OCI-LY1 (cell line): ENCODE data around the gene HBP1.

Experiments
- H2AFZ ChIP-seq: fragments of 200-600 bp; sonication (generic), shearing (Covaris generic); 2 replicates; pipeline ENCODE4 v1.6.0; 2014; ENCODE audit warnings: antibody characterized with exemption, mild to moderate bottlenecking, low read length
- H3F3A ChIP-seq: fragments of 200-600 bp; sonication (generic), shearing (Covaris generic); 2 replicates; pipeline ENCODE4 v1.6.0; 2014; ENCODE audit warnings: mild to moderate bottlenecking, antibody characterized with exemption, low read length, moderate library complexity; ENCODE audit not compliant: insufficient read depth
- H3K27ac ChIP-seq: fragments of 200-600 bp; sonication (generic); 2 replicates; pipeline ENCODE4 v1.5.1; 2014; ENCODE audit warnings: low read length, mixed run types, mild to moderate bottlenecking, low read depth; ENCODE audit not compliant: poor library complexity, severe bottlenecking
- H3K27me3 ChIP-seq: fragments of 200-600 bp; sonication (generic); 2 replicates; pipeline ENCODE4 v1.6.0; 2014; ENCODE audit warnings: antibody characterized with exemption, mild to moderate bottlenecking, low read length, moderate library complexity; ENCODE audit not compliant: insufficient read depth
- H3K36me3 ChIP-seq: fragments of 200-600 bp; sonication (generic); 2 replicates; pipeline ENCODE4 v1.6.1; 2014; ENCODE audit warnings: mild to moderate bottlenecking, antibody characterized with exemption, low read length, moderate library complexity, mixed read lengths; ENCODE audit not compliant: insufficient read depth
- H3K4me1 ChIP-seq: fragments of 200-600 bp; sonication (generic); 2 replicates; pipeline ENCODE4 v1.5.1; 2014; ENCODE audit warnings: mild to moderate bottlenecking, low read length, moderate library complexity; ENCODE audit not compliant: insufficient read depth, severe bottlenecking
- H3K4me2 ChIP-seq: fragments of 200-600 bp; sonication (generic), shearing (Covaris generic); 2 replicates; pipeline ENCODE4 v1.6.1; 2014; ENCODE audit warnings: low read length
- H3K4me3 ChIP-seq: fragments of 200-600 bp; sonication (generic); 2 replicates; pipeline ENCODE4 v1.5.1; 2014; ENCODE audit warnings: low read length, low read depth, mild to moderate bottlenecking, mixed read lengths; ENCODE audit not compliant: poor library complexity, severe bottlenecking
- H3K79me2 ChIP-seq: fragments of 200-600 bp; shearing (Covaris generic); 2 replicates; pipeline ENCODE4 v1.6.1; 2016; ENCODE audit warnings: mixed run types, low read length, mixed read lengths; ENCODE audit not compliant: insufficient read depth
- H3K9ac ChIP-seq: fragments of 200-600 bp; sonication (generic), shearing (Covaris generic); 2 replicates; pipeline ENCODE4 v1.6.1; 2014; ENCODE audit warnings: mild to moderate bottlenecking, low read length, mixed read lengths
- H3K9me2 ChIP-seq: fragments of 200-600 bp; sonication (generic), shearing (Covaris generic); 2 replicates; pipeline ENCODE4 v1.6.1; 2014; ENCODE audit warnings: low read depth, mild to moderate bottlenecking, low read length, mixed read lengths
- H3K9me3 ChIP-seq: fragments of 200-600 bp; shearing (Covaris generic); 2 replicates; pipeline ENCODE4 v1.6.1; 2014; ENCODE audit warnings: low read length, mixed read lengths
- H4K20me1 ChIP-seq: fragments of 200-600 bp; sonication (generic), shearing (Covaris generic); 2 replicates; pipeline ENCODE4 v1.6.0; 2016; ENCODE audit warnings: mild to moderate bottlenecking, low read length; ENCODE audit not compliant: insufficient read depth
- EZH2 ChIP-seq: fragments of 200-600 bp; sonication (generic), shearing (Covaris generic); IDR thresholded peaks from 2 replicates; pipeline ENCODE4 v1.8.0; 2017; ENCODE audit warnings: borderline replicate concordance, mixed run types, mild to moderate bottlenecking, antibody characterized with exemption, low read length, moderate library complexity, mixed read lengths
- TF ChIP-seq, protein P1 (sequence below): fragments of 200-600 bp; sonication (generic), shearing (Covaris generic); IDR thresholded peaks from 2 replicates; pipeline ENCODE4 v1.5.1; 2017; ENCODE audit warnings: mild to moderate bottlenecking, antibody characterized with exemption, low read length, moderate library complexity, mixed read lengths

The HBP1 gene

DNA sequence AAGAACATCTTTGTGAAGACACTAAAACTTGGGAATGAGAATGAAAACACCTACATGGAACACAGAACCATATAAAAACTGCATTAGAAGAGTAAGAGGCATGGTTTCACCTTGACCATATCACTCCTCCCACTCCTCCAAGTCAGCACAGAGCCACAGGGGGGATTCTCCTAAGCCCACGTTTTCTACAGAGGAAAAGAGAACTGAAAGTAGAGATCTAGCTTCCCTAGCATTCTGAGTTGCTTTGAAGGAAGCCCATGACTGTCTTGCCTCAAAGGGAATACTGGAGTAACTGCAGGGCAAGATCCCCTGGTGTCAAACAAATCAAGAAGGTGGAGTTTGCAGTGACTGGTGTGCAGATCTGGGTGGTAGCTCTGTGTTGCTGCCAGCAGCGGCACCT lies 43.9 kb downstream of the HBP1 start:
- Histone ChIP-seq H3K27ac (no peak overlapping the region), H3K4me1 (peaks cover 4% of the 10 kb centered on the region), H3K9me3 (peaks cover 6% of the 10 kb centered on the region), H3K27me3 (no peaks in the 10 kb centered on the region), H3K4me2 (no peak overlapping the region), H3F3A (no peaks in the 10 kb centered on the region), H4K20me1 (no peaks in the 10 kb centered on the region), H3K4me3 (no peak overlapping the region), H2AFZ (no peak overlapping the region), H3K9ac (no peak overlapping the region), H3K36me3 (peaks cover 13% of the 10 kb centered on the region; the same call in 1 of the 2 replicates), H3K9me2 (no peaks in the 10 kb centered on the region), H3K79me2 (no peaks in the 10 kb centered on the region)
- TF ChIP-seq, protein P1, sequence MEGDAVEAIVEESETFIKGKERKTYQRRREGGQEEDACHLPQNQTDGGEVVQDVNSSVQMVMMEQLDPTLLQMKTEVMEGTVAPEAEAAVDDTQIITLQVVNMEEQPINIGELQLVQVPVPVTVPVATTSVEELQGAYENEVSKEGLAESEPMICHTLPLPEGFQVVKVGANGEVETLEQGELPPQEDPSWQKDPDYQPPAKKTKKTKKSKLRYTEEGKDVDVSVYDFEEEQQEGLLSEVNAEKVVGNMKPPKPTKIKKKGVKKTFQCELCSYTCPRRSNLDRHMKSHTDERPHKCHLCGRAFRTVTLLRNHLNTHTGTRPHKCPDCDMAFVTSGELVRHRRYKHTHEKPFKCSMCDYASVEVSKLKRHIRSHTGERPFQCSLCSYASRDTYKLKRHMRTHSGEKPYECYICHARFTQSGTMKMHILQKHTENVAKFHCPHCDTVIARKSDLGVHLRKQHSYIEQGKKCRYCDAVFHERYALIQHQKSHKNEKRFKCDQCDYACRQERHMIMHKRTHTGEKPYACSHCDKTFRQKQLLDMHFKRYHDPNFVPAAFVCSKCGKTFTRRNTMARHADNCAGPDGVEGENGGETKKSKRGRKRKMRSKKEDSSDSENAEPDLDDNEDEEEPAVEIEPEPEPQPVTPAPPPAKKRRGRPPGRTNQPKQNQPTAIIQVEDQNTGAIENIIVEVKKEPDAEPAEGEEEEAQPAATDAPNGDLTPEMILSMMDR: no peak
- no peak for TF ChIP-seq EZH2

GRCh38 chr7:107213193-107213788 lies 44.5 kb downstream of the HBP1 start:
- no peak overlapping the region for H3K4me2 ChIP-seq
- H3K9ac ChIP-seq: no peak overlapping the region
- H3K4me3 ChIP-seq: no peak overlapping the region

DNA sequence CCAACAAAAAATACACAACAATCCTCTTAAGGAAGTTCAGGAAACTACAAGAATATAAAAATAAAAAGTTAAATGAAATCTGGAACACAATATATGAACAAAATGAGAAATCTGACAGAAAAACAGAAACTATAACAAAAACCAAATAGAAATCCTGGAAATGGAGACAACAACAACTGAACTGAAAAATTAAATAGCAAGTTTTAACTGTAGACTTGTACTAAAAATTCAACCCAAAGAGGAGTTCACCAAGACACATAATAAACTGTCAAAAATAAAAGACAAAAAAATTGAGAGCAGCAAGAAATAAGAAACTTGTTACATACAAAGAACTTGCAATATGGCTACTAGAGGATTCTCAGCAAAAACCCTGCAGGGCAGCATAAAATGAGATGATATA lies 45.1 kb downstream of the HBP1 start:
- Histone ChIP-seq H3F3A (no peaks in the 10 kb centered on the region), H3K27ac (no peak overlapping the region)

More at GRCh38 chr7:107213193-107213788, 44.5 kb downstream of the HBP1 start:
- TF ChIP-seq, protein P1: no peak
- no peak for TF ChIP-seq EZH2
- Histone ChIP-seq H4K20me1 (no peaks in the 10 kb centered on the region), H3K79me2 (no peaks in the 10 kb centered on the region), H3K4me1 (no peaks in the 10 kb centered on the region), H3K27me3 (no peaks in the 10 kb centered on the region), H3K27ac (no peak overlapping the region), H3K9me3 (peaks cover 6% of the 10 kb centered on the region), H3K9me2 (no peaks in the 10 kb centered on the region), H2AFZ (no peak overlapping the region), H3K36me3 (peaks cover 13% of the 10 kb centered on the region; the same call in 1 of the 2 replicates), H3F3A (no peaks in the 10 kb centered on the region)

More for the DNA sequence above, 45.1 kb downstream of the HBP1 start:
- no peak overlapping the region for H2AFZ ChIP-seq
- peaks cover 13% of the 10 kb centered on the region; the same call in 1 of the 2 replicates for H3K36me3 ChIP-seq
- no peaks in the 10 kb centered on the region for H3K27me3 ChIP-seq
- peaks cover 6% of the 10 kb centered on the region for H3K9me3 ChIP-seq
- H3K4me1 ChIP-seq: no peaks in the 10 kb centered on the region
- TF ChIP-seq EZH2: no peak
- TF ChIP-seq, protein P1: no peak
- no peaks in the 10 kb centered on the region for H3K79me2 ChIP-seq
- no peaks in the 10 kb centered on the region for H3K9me2 ChIP-seq
- H3K4me3 ChIP-seq: no peak overlapping the region
- H3K9ac ChIP-seq: no peak overlapping the region
- H3K4me2 ChIP-seq: no peak overlapping the region
- H4K20me1 ChIP-seq: no peaks in the 10 kb centered on the region
